ENCODE measurements around the gene EHF. TPM values are rescaled to one million over a fixed set of nuclear protein-coding genes. Genes with fewer than 3 reads are reported as not detected.

Gene EHF
- total RNA-seq, 3 donors from 2014 or later = 0.16 to 0.40 (median 0.37) TPM

DNA sequence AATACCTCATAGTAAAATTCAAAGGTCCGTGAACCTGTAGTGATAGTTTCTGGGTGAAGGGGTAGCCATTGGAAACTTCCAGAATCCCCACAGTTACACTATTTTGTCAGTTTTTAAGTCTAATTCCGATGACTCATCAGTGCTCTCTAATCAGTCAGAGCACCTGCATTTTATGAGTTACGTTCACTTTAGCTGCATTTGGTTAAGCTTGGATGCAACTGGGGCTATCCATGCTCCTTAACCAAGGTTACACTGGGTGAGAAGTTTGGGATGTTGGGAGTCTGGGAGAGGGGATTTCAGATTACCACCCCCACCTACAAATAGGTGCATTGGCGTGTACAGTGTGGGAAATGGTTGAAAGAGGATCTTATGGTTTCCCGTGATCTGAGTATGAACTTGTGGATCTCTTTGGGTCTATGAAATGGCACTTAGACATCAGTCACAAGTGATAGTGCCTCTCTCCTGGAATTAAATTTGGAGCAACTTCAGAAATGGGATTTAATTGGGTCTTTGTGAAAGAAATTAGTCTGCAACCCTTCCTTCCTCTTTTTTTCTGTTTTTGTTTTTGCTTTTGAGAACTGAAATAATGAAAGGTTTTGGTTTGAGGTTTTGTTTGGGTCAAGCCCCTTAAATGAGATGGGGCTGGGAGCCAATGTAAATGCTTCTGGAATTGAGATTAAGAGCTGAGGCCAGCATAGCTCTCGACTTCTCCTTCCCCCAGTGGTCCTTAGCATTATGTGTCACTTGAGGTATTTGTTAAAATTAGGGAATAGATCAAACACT lies 31.5 kb downstream of the EHF start:
- peaks cover 40% of the 10 kb centered on the region for H3K27me3 Mint-ChIP-seq (ENCODE audit: low read depth)

DNA sequence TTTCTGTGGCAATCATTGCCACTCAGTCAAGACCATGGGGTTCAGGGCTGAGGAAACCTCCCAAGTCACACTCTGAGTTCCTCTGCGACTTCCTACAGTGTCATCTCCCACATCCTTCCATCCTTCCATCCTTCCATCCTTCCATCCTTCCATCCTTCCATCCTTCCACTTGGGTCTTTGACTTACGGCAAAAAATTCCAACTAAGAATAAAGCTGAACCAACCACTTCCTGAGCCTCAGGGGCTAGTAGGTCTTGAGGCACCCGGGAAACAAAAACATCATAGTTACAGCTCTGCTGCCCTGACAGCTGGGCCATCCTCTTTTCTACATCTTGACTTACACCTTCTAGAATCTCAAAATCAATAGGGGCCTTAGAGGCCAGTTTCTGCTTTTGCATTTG lies 32.1 kb downstream of the EHF start:
- no peak for ATAC-seq
- Mint-ChIP-seq H3K4me1 (ENCODE audit: low read depth) (peaks cover 36% of the 10 kb centered on the region), H3K27me3 (ENCODE audit: low read depth) (peaks cover 39% of the 10 kb centered on the region), H3K9me3 (no peaks in the 10 kb centered on the region), H3K4me3 (no peak overlapping the region), H3K36me3 (ENCODE audit: insufficient read depth) (no peaks in the 10 kb centered on the region)
- no peak for DNase-seq

More for the DNA sequence above, 31.5 kb downstream of the EHF start:
- no peak for DNase-seq
- H3K36me3 Mint-ChIP-seq (ENCODE audit: insufficient read depth) = no peaks in the 10 kb centered on the region
- no peak overlapping the region for H3K4me3 Mint-ChIP-seq
- no peaks in the 10 kb centered on the region for H3K9me3 Mint-ChIP-seq
- ATAC-seq = no peak
- peaks cover 36% of the 10 kb centered on the region for H3K4me1 Mint-ChIP-seq (ENCODE audit: low read depth)

DNA sequence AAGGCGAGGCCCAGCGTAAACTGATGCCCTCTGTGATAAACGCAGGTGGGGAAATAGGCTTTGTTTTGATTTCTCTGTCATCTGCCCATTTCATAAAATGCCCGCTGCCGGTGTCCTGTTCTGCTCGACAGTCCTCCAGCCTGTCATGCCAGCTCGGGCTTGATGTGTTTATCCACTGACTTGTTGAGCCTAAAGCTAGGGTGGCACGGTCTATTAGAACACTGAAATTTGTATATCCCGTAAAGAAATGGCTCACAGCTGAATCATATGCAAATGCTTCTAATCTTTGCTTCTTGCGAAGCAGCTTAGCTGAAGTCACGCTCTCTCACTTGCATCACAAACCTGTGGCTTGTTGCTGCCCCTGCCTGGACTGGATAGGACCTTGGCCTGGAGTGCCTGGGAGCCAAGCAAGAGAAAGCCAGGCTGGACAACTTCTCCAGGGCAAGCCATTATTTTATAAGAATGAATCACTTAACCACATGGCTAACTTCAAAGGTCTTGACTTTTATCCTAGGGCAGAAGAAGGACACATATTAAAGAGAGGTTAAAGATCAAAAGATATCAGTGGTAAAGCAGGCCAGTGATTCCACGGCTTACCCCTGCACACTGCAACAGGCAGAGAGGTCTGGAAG lies 33.1 kb downstream of the EHF start:
- ATAC-seq (no peak), DNase-seq (no peak)
- no peaks in the 10 kb centered on the region for H3K36me3 Mint-ChIP-seq (ENCODE audit: insufficient read depth)
- H3K9me3 Mint-ChIP-seq = no peaks in the 10 kb centered on the region
- H3K27me3 Mint-ChIP-seq (ENCODE audit: low read depth) = peaks cover 44% of the 10 kb centered on the region
- H3K4me1 Mint-ChIP-seq (ENCODE audit: low read depth) = peaks cover 36% of the 10 kb centered on the region
- no peak overlapping the region for H3K4me3 Mint-ChIP-seq

DNA sequence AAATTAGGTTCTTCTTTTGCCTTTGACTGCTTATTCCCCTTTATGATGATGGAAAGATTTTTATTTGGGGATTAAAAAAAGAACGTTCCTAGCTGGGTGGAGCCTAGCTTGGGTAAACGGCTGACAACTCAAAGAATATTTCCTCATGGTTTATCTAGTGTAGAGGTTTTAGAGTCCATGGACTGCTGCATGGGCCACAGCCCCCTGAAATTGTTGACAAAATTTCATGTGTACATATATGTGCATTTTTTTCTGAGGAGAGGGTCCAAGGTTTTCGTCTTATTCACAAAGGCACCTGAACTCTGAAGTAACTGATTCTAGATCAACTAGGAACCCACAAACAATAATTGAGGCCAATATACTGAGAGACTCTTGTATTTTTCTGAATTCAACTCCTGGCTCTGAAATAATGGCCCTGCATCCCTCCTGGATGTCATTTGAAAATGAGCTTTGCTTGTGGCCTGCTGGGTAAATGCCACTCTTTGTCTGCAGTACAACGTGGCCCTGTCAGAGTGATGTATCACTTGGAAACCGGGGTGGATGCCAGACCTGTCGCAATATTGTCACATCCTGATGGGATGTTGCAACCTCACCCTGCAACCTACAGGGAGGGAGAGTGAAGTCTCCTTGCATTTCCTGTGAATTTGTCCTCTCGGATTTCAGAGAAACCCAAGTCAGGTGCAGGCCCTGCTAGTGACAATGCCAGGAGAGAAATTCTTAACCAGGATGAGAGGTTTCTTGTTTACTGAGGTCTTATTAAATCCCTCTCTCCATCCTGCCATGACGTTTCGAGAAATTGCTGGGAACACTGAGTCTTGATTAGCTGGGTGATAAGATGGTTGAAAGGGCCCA lies 33.8 kb downstream of the EHF start:
- Mint-ChIP-seq H3K36me3 (ENCODE audit: insufficient read depth) (no peaks in the 10 kb centered on the region), H3K9me3 (no peaks in the 10 kb centered on the region), H3K4me3 (no peak overlapping the region), H3K4me1 (ENCODE audit: low read depth) (peaks cover 33% of the 10 kb centered on the region), H3K27me3 (ENCODE audit: low read depth) (peaks cover 50% of the 10 kb centered on the region)
- DNase-seq (no peak), ATAC-seq (no peak)

DNA sequence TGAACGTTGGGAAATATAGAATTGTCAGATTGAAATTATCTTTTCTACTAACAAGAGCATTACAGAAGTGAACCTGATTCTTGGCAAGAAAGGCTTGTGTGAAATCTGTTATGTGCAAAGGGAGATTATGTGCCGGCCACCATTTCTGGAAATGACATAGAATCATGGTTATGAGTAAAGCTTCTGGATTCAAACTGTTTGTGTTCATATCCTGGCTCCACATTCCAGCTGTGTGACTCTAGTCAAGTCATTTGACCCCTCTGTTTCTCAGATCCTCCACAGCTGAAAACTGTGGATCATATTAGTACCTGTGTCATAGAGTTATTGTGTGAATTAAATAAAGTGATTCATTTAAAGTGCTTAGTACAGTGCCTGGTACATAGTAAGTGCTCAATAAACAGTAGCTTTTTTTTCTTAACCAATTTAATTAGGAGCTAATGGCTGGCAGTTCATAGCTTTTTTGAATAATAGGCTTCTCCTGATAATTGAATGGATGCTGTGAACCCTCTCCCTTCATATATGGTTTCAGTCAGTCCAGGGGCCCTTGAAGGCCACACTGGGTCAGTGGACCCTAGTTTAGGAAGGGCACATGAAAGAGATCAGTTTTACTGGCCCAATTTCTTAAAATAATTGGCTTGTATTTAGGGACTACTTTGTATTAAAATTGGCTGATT lies 34.6 kb downstream of the EHF start:
- Mint-ChIP-seq H3K36me3 (ENCODE audit: insufficient read depth) (no peaks in the 10 kb centered on the region), H3K4me1 (ENCODE audit: low read depth) (peaks cover 25% of the 10 kb centered on the region), H3K9me3 (no peaks in the 10 kb centered on the region), H3K27me3 (ENCODE audit: low read depth) (peaks cover 50% of the 10 kb centered on the region), H3K4me3 (no peak overlapping the region)
- ATAC-seq (no peak), DNase-seq (no peak)

GRCh38 chr11:34656062-34656720 lies 35.3 kb downstream of the EHF start:
- Mint-ChIP-seq H3K36me3 (ENCODE audit: insufficient read depth) (no peaks in the 10 kb centered on the region), H3K4me3 (no peak overlapping the region), H3K9me3 (no peaks in the 10 kb centered on the region), H3K27me3 (ENCODE audit: low read depth) (peaks cover 50% of the 10 kb centered on the region), H3K4me1 (ENCODE audit: low read depth) (peaks cover 20% of the 10 kb centered on the region)
- no peak for ATAC-seq
- DNase-seq = no peak

DNA sequence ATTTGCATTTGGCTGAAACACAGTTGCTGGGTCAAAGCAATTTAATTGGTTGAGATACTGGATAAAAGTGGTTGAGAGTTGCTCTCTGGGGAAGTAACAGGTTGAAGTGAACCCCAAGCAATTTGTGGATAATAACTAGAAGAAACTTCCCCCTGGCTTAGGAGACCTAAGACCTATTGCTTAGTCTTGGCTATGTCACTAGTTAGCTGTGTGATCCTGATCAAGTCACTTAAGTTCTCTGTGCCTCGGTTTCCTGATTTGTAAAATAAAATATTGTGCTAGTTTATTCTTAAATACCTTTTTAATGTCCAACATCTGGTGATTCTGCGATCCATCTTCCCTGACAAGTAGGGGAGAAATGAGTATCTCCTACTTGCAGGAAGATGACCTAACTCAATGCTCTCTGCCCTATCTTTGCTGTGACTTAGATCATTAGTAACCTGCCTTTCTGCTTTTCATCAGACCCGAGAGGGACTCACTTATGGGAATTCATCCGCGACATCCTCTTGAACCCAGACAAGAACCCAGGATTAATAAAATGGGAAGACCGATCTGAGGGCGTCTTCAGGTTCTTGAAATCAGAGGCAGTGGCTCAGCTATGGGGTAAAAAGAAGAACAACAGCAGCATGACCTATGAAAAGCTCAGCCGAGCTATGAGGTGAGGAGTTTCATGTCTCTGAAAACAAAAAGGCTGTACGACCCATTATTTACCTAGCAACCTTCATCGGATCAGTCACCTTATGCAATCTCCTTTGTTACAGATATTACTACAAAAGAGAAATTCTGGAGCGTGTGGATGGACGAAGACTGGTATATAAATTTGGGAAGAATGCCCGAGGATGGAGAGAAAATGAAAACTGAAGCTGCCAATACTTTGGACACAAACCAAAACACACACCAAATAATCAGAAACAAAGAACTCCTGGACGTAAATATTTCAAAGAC lies 37.5 kb downstream of the EHF start:
- ATAC-seq (no peak), DNase-seq (no peak)
- Mint-ChIP-seq H3K4me1 (ENCODE audit: low read depth) (peaks cover 6% of the 10 kb centered on the region), H3K4me3 (no peak overlapping the region), H3K36me3 (ENCODE audit: insufficient read depth) (no peaks in the 10 kb centered on the region), H3K9me3 (no peaks in the 10 kb centered on the region), H3K27me3 (ENCODE audit: low read depth) (peaks cover 38% of the 10 kb centered on the region)

GRCh38 chr11:34659096-34659733 lies 38.3 kb downstream of the EHF start:
- Mint-ChIP-seq H3K27me3 (ENCODE audit: low read depth) (peaks cover 32% of the 10 kb centered on the region), H3K9me3 (no peaks in the 10 kb centered on the region), H3K4me1 (ENCODE audit: low read depth) (peaks cover under 1% of the 10 kb centered on the region), H3K36me3 (ENCODE audit: insufficient read depth) (no peaks in the 10 kb centered on the region), H3K4me3 (no peak overlapping the region)
- no peak for ATAC-seq
- no peak for DNase-seq

GRCh38 chr11:34665077-34665835 lies 44.4 kb downstream of the EHF start:
- no peaks in the 10 kb centered on the region for H3K36me3 Mint-ChIP-seq (ENCODE audit: insufficient read depth)
- no peaks in the 10 kb centered on the region for H3K4me1 Mint-ChIP-seq (ENCODE audit: low read depth)
- H3K9me3 Mint-ChIP-seq = no peaks in the 10 kb centered on the region
- peaks cover 17% of the 10 kb centered on the region for H3K27me3 Mint-ChIP-seq (ENCODE audit: low read depth)
- no peak for ATAC-seq
- no peak for DNase-seq
- no peak overlapping the region for H3K4me3 Mint-ChIP-seq

DNA sequence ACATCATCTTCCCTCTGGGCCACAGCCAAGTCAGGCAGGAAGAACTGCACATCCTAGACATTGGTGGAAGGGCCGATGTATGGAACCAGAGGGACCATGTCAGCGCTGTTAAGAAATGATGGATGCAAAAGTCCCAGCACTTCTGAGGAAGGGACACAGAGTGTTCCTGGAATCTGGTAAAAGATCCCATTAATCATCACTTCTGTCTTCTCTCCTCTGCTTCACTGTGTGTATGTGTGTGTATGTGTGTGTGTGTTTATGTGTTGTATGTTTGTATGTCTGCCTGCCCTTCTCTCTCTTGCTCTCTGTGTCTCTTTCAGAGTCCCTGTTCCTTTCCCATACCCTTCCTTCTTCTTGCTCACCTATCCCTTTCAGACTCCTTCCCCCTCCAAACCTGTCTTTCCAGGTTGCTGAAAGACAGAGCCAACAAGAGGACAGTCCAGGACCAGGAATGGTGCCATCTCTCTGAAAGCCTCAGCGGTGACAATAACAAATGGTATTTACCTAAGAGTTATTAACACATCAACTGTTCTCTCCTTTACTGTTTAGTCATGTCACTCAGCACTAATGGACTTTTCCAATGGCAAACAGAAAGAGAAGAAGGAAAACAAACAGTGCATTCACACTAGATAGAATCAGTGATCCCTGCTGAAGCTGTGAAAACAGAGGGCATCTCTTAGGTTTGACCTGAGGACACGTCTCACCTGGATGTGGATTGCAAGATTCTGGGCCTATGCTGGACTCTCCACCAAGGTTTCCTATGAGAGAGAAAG lies 47.1 kb downstream of the EHF start:
- Mint-ChIP-seq H3K4me1 (ENCODE audit: low read depth) (no peaks in the 10 kb centered on the region), H3K9me3 (no peaks in the 10 kb centered on the region), H3K36me3 (ENCODE audit: insufficient read depth) (no peaks in the 10 kb centered on the region), H3K27me3 (ENCODE audit: low read depth) (peaks cover 19% of the 10 kb centered on the region), H3K4me3 (no peak overlapping the region)
- DNase-seq = no peak
- ATAC-seq = no peak

- no peaks in the 10 kb centered on the region for H3K9me3 Mint-ChIP-seq
- peaks cover 19% of the 10 kb centered on the region for H3K27me3 Mint-ChIP-seq (ENCODE audit: low read depth)
- no peak overlapping the region for H3K4me3 Mint-ChIP-seq
- DNase-seq = no peak
- H3K4me1 Mint-ChIP-seq (ENCODE audit: low read depth) = no peaks in the 10 kb centered on the region
- no peak for ATAC-seq
- no peaks in the 10 kb centered on the region for H3K36me3 Mint-ChIP-seq (ENCODE audit: insufficient read depth)
Observed at GRCh38 chr11:34668583-34669053, 47.7 kb downstream of the EHF start.
